PC-9 (cell line): Measurements from ENCODE around the gene CAPN7. TPM values are rescaled to one million over a fixed set of nuclear protein-coding genes. Genes with fewer than 3 reads are reported as not detected.

Source experiments
- BruUV-seq: library from RNA; stranded (reverse); fragments of 400-500 nt; replicated peaks from 2 replicates; lab custom pipeline; 2021; lab: Mats Ljungman, UMichigan
- CTCF ChIA-PET: fragments of 300-600 bp; sonication (Branson Sonifier 250); formaldehyde crosslinking; loops from one replicate; lab custom pipeline; 2022; ENCODE audit warnings: antibody characterized with exemption; lab: Charles Lee
- POLR2A ChIA-PET: fragments of 300-600 bp; sonication (Branson Sonifier 250); formaldehyde crosslinking; loops from one replicate; lab custom pipeline; 2022; ENCODE audit warnings: antibody characterized with exemption; ENCODE audit not compliant: unreplicated experiment; lab: Charles Lee
- DNase-seq, 2 experiments: peaks; one replicate each; pipeline versions ENCODE4 v3.0.0 to v3.0.0-alpha.2; 2015 to 2022; ENCODE audit warnings: mixed read lengths in 1 of 2
- H2AFZ ChIP-seq: fragments of 200-600 bp; sonication (generic); 2 replicates; pipeline ENCODE4 v1.8.1; 2017; ENCODE audit warnings: antibody characterized with exemption
- H3F3A ChIP-seq: fragments of 200-600 bp; sonication (generic); 2 replicates; pipeline ENCODE4 v1.8.1; 2017; ENCODE audit warnings: antibody characterized with exemption, mild to moderate bottlenecking, low read depth; ENCODE audit not compliant: insufficient read depth
- H3K27ac ChIP-seq: fragments of 200-600 bp; sonication (generic); 2 replicates; pipeline ENCODE4 v1.6.1; 2016; ENCODE audit warnings: mixed run types
- H3K27me3 ChIP-seq: fragments of 200-600 bp; sonication (generic); 2 replicates; pipeline ENCODE4 v1.6.1; 2016; ENCODE audit warnings: low read depth, mixed run types; ENCODE audit not compliant: insufficient read depth
- H3K36me3 ChIP-seq: fragments of 200-600 bp; sonication (generic); 2 replicates; pipeline ENCODE4 v1.6.1; 2016; ENCODE audit warnings: low read depth, mixed run types
- H3K4me1 ChIP-seq: fragments of 200-600 bp; sonication (generic); replicated peaks from 2 replicates; pipeline ENCODE4 v1.6.1; 2016; ENCODE audit warnings: mixed run types; ENCODE audit not compliant: insufficient read depth
- H3K4me2 ChIP-seq: fragments of 200-600 bp; sonication (generic); 2 replicates; pipeline ENCODE4 v1.6.1; 2017; ENCODE audit warnings: mixed run types
- H3K4me3 ChIP-seq: fragments of 200-600 bp; sonication (generic); 2 replicates; pipeline ENCODE4 v1.6.1; 2016; ENCODE audit warnings: mixed run types
- H3K79me2 ChIP-seq: fragments of 200-600 bp; sonication (generic); 2 replicates; pipeline ENCODE4 v1.6.1; 2017; ENCODE audit warnings: low read depth, mixed run types
- H3K9me2 ChIP-seq: fragments of 200-600 bp; sonication (generic); 2 replicates; pipeline ENCODE4 v1.8.1; 2017; ENCODE audit warnings: mild to moderate bottlenecking; ENCODE audit not compliant: insufficient read depth
- H3K9me3 ChIP-seq: fragments of 200-600 bp; sonication (generic); 2 replicates; pipeline ENCODE4 v1.8.1; 2016; ENCODE audit warnings: low read depth; ENCODE audit not compliant: insufficient read depth
- H4K20me1 ChIP-seq: fragments of 200-600 bp; sonication (generic); 2 replicates; pipeline ENCODE4 v1.8.1; 2017; ENCODE audit not compliant: insufficient read depth
- CTCF ChIP-seq: fragments of 200-600 bp; sonication (generic); conservative IDR thresholded peaks from 2 replicates; pipeline ENCODE4 v1.6.1; 2017; ENCODE audit warnings: mixed run types, antibody characterized with exemption, mild to moderate bottlenecking, moderate library complexity
- EZH2 ChIP-seq: fragments of 200-600 bp; sonication (generic); IDR thresholded peaks from 2 replicates; pipeline ENCODE4 v1.8.0; 2017; ENCODE audit warnings: antibody characterized with exemption, low read depth
- intact Hi-C: fragments of 100-400 bp; cut with micrococcal nuclease; formaldehyde crosslinking; loops from one replicate; pipeline ENCODE4 v1.10.0; 2022; ENCODE audit not compliant: unreplicated experiment
- total RNA-seq: library from RNA; stranded (reverse); gene quantifications from 2 replicates; pipeline ENCODE4 v1.2.3, GENCODE V29; 2021

CAPN7 gene
- total RNA-seq, 1 experiment from 2014 or later: 28.5 TPM

GRCh38 chr3:15263120-15263519 is 57.1 kb downstream of the CAPN7 start:
- Histone ChIP-seq H2AFZ (no peak overlapping the region), H3K9me2 (no peaks in the 10 kb centered on the region), H3K9me3 (no peaks in the 10 kb centered on the region), H3F3A (no peaks in the 10 kb centered on the region), H3K36me3 (peaks cover 4% of the 10 kb centered on the region; the same call in 1 of the 2 replicates), H3K4me2 (no peak overlapping the region), H4K20me1 (peaks cover 4% of the 10 kb centered on the region; the same call in 1 of the 2 replicates), H3K4me3 (no peak overlapping the region), H3K79me2 (no peaks in the 10 kb centered on the region), H3K4me1 (peaks cover 3% of the 10 kb centered on the region), H3K27me3 (no peaks in the 10 kb centered on the region), H3K27ac (no peak overlapping the region)
- intact Hi-C loops: no loop called here
- CTCF ChIA-PET: no interaction called here
- no TSS peak for BruUV-seq
- TF ChIP-seq EZH2 (no peak), CTCF (no peak)
- no peak for DNase-seq
- POLR2A ChIA-PET: no interaction called here

GRCh38 chr3:15263926-15264325 is 57.9 kb downstream of the CAPN7 start:
- Histone ChIP-seq H3K4me3 (no peak overlapping the region), H3F3A (peaks cover 6% of the 10 kb centered on the region), H3K79me2 (peaks cover 7% of the 10 kb centered on the region; the same call in 1 of the 2 replicates), H3K27ac (no peak overlapping the region), H3K9me3 (no peaks in the 10 kb centered on the region), H3K36me3 (no peaks in the 10 kb centered on the region; the same call in 1 of the 2 replicates), H2AFZ (no peak overlapping the region), H3K4me1 (peaks cover 11% of the 10 kb centered on the region), H3K4me2 (no peak overlapping the region), H4K20me1 (peaks cover 4% of the 10 kb centered on the region; the same call in 1 of the 2 replicates), H3K27me3 (no peaks in the 10 kb centered on the region), H3K9me2 (no peaks in the 10 kb centered on the region)
- DNase-seq: no peak
- CTCF ChIA-PET: no interaction called here
- POLR2A ChIA-PET: no interaction called here
- BruUV-seq: no TSS peak
- no peak for TF ChIP-seq EZH2
- no peak for TF ChIP-seq CTCF
- intact Hi-C loops: no loop called here

GRCh38 chr3:15264486-15264885 is 58.4 kb downstream of the CAPN7 start:
- H3K79me2 ChIP-seq: peaks cover 9% of the 10 kb centered on the region; the same call in 1 of the 2 replicates
- BruUV-seq: no TSS peak
- no peaks in the 10 kb centered on the region for H3K9me3 ChIP-seq
- H4K20me1 ChIP-seq: peaks cover 4% of the 10 kb centered on the region; the same call in 1 of the 2 replicates
- CTCF ChIA-PET: no interaction called here
- no peak overlapping the region for H3K4me3 ChIP-seq
- TF ChIP-seq EZH2: no peak
- no peak for TF ChIP-seq CTCF
- H3K27ac ChIP-seq: no peak overlapping the region
- no peak overlapping the region for H2AFZ ChIP-seq
- H3F3A ChIP-seq: peaks cover 9% of the 10 kb centered on the region
- H3K4me2 ChIP-seq: no peak overlapping the region
- H3K27me3 ChIP-seq: no peaks in the 10 kb centered on the region
- no peak for DNase-seq
- intact Hi-C loops: no loop called here
- H3K4me1 ChIP-seq: peaks cover 16% of the 10 kb centered on the region
- POLR2A ChIA-PET: no interaction called here
- H3K9me2 ChIP-seq: no peaks in the 10 kb centered on the region
- no peaks in the 10 kb centered on the region for H3K36me3 ChIP-seq
